SK-N-MC (cell line): ENCODE measurements around the gene AHRR.

ENCODE experiments used
- EZH2 ChIP-seq: fragments of 200-600 bp; sonication (generic); IDR thresholded peaks from one replicate; pipeline ENCODE4 v1.6.1; 2017; ENCODE audit warnings: antibody characterized with exemption
- POLR2AphosphoS5 ChIP-seq: IDR thresholded peaks from 2 replicates; pipeline ENCODE4 v1.6.1; 2012; ENCODE audit warnings: mild to moderate bottlenecking, low read depth, low read length, borderline replicate concordance

GRCh38 chr5:342501-343460 lies 21.3 kb downstream of the AHRR start:
- no peak for TF ChIP-seq EZH2
- no peak for TF ChIP-seq POLR2AphosphoS5
